ENCODE results near the gene HNRNPLL.

HNRNPLL gene

GRCh38 chr2:38603402-38604290 lies 918 bp upstream of the HNRNPLL start (continued):
- peak; percentile 38; the same call in 1 of the 2 replicates for TF ChIP-seq TSHZ1 (tag by site-specific recombination; IDR thresholded peaks at IDR 0.05; ENCODE audit: borderline replicate concordance)
- TF ChIP-seq ZNF266 (tag by site-specific recombination; IDR thresholded peaks at IDR 0.05; ENCODE audit: low read depth) = no peak
- no peak for TF ChIP-seq YY1 (tag by site-specific recombination; IDR thresholded peaks at IDR 0.05)
- peak; percentile 64 for TF ChIP-seq ZNF2 (tag by site-specific recombination; IDR thresholded peaks at IDR 0.05)
- peak; percentile 91 for TF ChIP-seq ZBTB8A (tag by site-specific recombination; IDR thresholded peaks at IDR 0.05)
- 0 out of 2 replicates have a peak, but pooled peaks have one; percentile 22 for TF ChIP-seq ZFP69B (tag by site-specific recombination; IDR thresholded peaks at IDR 0.05)
- peak; percentile 13; the same call in 1 of the 2 replicates for TF ChIP-seq ZBTB17 (tag by site-specific recombination; IDR thresholded peaks at IDR 0.05)
- TF ChIP-seq ZSCAN30 (tag by site-specific recombination; IDR thresholded peaks at IDR 0.05) = peak; percentile 42; the same call in 1 of the 2 replicates
- TF ChIP-seq ZNF645 (tag by site-specific recombination; IDR thresholded peaks at IDR 0.05) = no peak
- peak; percentile 88 for TF ChIP-seq KLF9 (tag by site-specific recombination; IDR thresholded peaks at IDR 0.05; ENCODE audit: low read depth)

GRCh38 chr2:38602136-38602731 lies 494 bp downstream of the HNRNPLL start:
- no peaks in the 10 kb centered on the region for H3K9me3 ChIP-seq (ENCODE audit: control insufficient read depth, insufficient read depth, low read depth, low read length)
- peaks cover 21% of the 10 kb centered on the region; the same call in 1 of the 2 replicates for H3K4me1 ChIP-seq (ENCODE audit: control insufficient read depth, insufficient read depth, low read length)
- H3K4me3 ChIP-seq (ENCODE audit: low read depth, low read length) = peak overlapping the region; percentile 87
- no peaks in the 10 kb centered on the region for H3K36me3 ChIP-seq (ENCODE audit: control insufficient read depth in 2 of 2, insufficient read depth in 1 of 2, low read length in 2 of 2)
- peak overlapping the region; percentile 97 for H3K27ac ChIP-seq (ENCODE audit: extremely low read depth, low read depth, low read length)
- ChIA-PET CTCF (interaction anchor here (0.6 to 6.3 kb wide), 8 partner anchors 19 to 311 kb away, joined by 3 to 47 read pairs (median 3); no protein-coding TSS in a partner anchor), POLR2A (interaction anchor here (1.0 to 3.9 kb wide), 9 partner anchors 12 to 525 kb away, joined by 3 to 71 read pairs (median 5); partner anchors contain the start of genes CYP1B1, GALM and SRSF7)
- TF ChIP-seq PATZ1 (tag by site-specific recombination; IDR thresholded peaks at IDR 0.05) = peak; percentile 22
- TF ChIP-seq ZNF335 (tag by site-specific recombination; conservative IDR thresholded peaks at IDR 0.05) = 0 out of 2 replicates have a peak, but pooled peaks have one; percentile 47
- peak; percentile 90 for TF ChIP-seq ZNF513 (tag by site-specific recombination; IDR thresholded peaks at IDR 0.05)
- peak; percentile 2; the same call in 1 of the 2 replicates for TF ChIP-seq PRDM10 (tag by site-specific recombination; IDR thresholded peaks at IDR 0.05)
- peak; percentile 62 for TF ChIP-seq GLIS2 (tag by site-specific recombination; IDR thresholded peaks at IDR 0.05)
- TF ChIP-seq ZEB2 (tag by site-specific recombination; IDR thresholded peaks at IDR 0.05) = no peak; the same call in 1 of the 2 replicates
- TF ChIP-seq ZNF596 (tag by site-specific recombination; IDR thresholded peaks at IDR 0.05) = no peak
- TF ChIP-seq ZNF580 (tag by site-specific recombination; IDR thresholded peaks at IDR 0.05) = no peak
- 0 out of 2 replicates have a peak, but pooled peaks have one; percentile 8 for TF ChIP-seq GLIS1 (tag by site-specific recombination; IDR thresholded peaks at IDR 0.05)
- no peak for TF ChIP-seq ZNF10 (tag by site-specific recombination; IDR thresholded peaks at IDR 0.05)

All from HEK293 (cell line).